Activated gamma-delta T cell (primary cell): ENCODE measurements around the gene RAP1B.
A peak's percentile ranks its signal among the peaks of the same experiment; 100 is the strongest.

ENCODE experiments used
- DNase-seq: peaks from one replicate; lab custom pipeline; 2025; lab: John Stamatoyannopoulos, UW
- total RNA-seq, 2 donors: gene quantifications; one replicate each; lab custom pipeline; 2026; lab: John Stamatoyannopoulos, UW

RAP1B gene
- total RNA-seq = 184 to 190 reads per million in 2 donors

DNA sequence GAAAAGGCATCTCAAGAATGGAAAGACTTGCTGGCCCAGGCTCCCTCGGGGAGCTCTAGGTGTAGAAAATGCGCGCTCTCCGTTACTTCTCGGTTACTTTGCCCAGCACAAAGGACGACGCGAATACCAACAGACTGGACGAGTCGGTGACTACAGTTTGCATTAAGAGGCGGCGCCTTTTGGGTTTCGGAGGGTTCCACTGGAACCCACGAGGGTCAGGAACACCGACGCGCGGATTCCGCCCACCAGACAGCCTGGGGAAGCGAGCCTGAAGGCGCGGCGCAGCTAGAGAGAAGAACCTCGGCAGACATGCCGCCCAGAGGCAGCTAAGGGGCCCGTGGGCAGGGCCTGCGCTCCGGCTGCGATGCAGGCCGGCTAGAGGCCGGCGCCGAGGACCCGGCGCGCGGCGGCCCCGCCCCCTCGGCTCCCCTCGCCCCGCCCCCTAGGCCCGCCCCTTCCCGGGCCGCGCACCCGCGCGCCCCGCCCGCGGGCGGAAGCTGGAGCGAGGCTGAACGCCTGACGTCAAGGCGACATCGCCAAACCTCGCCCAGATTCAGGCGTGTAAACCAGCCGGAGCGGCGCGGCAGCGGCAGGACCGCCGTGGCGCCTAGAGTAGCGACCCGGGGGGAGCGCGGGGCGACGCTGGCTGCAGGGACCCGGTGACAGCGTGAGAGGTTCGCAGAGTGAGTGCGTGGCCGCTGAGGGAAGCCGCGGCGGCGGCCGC lies at the start of gene RAP1B:
Gene RAP1B, plus strand, starts transcription at position 530 of the 724 bp plus-strand sequence. CDS start 37,826 bp downstream, outside the sequence.
- DNase-seq = peak; percentile 83

DNA sequence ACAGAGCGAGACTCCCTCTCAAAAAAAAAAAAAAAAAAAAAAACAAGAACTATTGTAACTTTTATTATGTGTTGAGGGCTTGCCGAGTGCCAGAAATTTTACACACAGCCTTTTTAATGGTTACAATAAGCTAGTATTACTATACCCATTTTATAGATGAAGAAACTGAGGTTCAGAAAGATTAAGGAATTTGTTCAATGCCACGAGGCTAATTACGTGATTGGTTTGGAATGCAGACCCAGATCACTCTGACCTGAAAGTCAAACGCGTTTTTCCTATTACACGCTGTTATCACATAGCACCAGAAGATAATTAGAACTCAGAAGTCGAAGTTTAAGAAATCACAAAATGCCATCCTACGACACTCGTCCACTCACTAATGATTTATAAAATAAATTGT lies 48.9 kb upstream of the RAP1B start:
- no peak for DNase-seq

DNA sequence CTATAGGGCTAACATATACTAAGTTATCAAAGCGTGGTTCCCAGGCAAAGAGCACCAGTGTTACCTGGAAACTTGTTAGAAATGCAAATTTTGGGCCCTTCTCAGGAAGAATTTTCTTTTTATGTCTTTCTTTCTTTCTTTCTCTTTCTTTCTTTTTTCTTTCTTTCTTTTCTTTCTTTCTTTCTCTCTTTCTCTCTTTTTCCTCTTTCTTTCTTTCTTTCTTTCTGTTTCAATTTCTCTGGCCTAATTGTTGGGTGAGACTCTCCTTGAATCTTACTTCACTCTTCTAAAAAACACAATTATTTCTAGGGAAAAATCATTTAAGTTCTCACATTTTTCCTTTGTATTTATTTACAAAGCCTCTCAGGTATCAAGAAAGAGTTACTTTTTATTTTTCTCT lies 46.5 kb upstream of the RAP1B start:
- no peak for DNase-seq

DNA sequence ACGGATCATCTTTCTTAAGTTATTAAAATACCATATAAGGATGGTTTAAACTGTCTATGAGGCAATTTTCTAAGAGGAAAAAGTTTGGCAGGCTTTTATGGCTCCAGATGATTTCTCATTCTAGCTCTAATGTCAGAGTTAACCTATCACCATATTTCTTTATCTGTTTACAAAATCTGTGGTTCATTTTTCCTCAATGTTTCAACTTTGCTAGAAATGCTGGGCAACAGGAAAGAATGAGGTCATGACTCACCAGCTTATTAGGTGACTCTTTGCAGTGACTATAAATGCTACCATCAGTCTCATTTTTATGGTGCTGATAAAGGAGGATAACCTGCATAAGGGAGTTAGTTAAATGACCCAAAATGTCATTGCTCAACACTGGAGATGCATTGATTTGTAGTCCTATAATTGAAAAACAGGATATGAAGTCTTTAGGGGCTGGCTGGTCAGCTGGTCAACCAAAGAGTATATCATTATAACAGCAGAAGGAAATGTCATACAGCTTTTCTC lies 45.3 kb upstream of the RAP1B start:
- DNase-seq = no peak

DNA sequence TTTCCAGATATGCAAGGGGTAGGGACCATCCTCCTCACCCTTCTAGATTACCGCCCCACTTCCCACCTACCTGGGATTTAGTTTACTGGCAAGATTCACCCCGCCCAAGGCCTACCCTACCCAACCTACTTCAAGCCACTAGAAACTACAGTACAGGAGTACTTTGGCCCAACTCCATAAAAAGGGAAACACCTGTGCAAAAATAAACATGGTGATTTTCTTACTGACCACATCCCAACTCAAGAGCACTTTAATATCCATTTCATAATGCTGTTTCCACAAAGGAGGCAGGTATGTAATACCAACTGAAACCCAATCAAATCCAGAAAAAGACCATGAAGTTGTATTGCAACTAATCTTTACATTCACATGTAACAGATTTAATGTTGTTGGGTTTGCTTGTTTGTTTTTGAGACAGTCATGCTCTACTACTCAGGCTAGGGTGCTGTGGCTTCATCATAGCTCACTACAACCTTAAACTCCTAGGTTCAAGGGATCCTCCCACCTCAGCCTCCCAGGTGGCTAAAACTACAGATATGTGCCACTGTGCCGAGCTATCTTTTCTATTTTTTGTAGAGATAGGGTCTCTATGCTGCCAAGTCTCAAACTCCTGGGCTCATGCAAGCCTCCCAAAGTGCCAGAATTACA lies 41.7 kb upstream of the RAP1B start:
- no peak for DNase-seq

GRCh38 chr12:68572661-68573060 lies 38.0 kb upstream of the RAP1B start:
- no peak for DNase-seq

- DNase-seq = no peak
Observed at GRCh38 chr12:68573406-68573805, 37.3 kb upstream of the RAP1B start.

DNA sequence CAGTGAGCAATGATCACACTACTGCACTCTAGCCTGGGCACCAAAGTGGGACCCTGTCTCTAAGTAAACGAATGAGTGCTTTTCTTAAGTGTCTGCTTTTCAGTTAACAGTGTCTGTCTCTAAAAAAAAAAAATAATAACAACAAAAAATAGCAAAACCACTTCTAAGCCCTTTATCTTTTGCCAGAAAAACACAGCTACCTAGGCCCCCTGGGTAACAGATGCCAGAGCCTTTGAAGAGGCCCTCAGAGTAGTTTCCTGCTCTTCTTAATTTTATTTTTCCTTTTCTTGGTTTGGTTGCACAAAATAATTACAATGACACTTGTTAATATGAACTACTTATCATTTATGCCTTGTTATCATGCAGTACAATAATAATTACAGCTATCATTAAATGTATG lies 32.8 kb upstream of the RAP1B start:
- DNase-seq = no peak

- DNase-seq = no peak
Observed at GRCh38 chr12:68578765-68579164, 31.9 kb upstream of the RAP1B start.

- no peak for DNase-seq
Observed at GRCh38 chr12:68579254-68579653, 31.4 kb upstream of the RAP1B start.

GRCh38 chr12:68580911-68581310 lies 29.8 kb upstream of the RAP1B start:
- DNase-seq = no peak

- DNase-seq = no peak
Observed at GRCh38 chr12:68581926-68582325, 28.8 kb upstream of the RAP1B start.

DNA sequence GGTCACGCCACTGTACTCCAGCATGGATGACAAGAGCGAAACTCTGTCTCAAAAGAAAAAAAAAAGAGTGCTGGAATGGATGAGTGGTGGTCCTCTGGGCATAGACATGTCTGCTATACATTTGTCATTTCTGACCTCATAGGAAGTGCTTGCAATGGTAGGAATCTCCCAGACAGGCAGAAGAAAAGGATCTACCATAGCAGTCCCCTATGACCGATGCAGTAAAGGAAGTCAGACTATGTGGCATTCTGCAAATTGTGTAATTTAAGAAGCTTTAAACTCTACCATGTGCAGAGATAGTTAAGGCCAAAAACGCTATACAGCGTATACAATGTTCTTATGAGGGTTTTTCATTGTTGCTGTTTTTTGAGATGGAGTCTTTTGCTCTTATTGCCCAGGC lies 24.7 kb upstream of the RAP1B start:
- DNase-seq = no peak

GRCh38 chr12:68587448-68587873 lies 23.2 kb upstream of the RAP1B start:
- DNase-seq = no peak

- DNase-seq = no peak
Observed at GRCh38 chr12:68589194-68589593, 21.5 kb upstream of the RAP1B start.

DNA sequence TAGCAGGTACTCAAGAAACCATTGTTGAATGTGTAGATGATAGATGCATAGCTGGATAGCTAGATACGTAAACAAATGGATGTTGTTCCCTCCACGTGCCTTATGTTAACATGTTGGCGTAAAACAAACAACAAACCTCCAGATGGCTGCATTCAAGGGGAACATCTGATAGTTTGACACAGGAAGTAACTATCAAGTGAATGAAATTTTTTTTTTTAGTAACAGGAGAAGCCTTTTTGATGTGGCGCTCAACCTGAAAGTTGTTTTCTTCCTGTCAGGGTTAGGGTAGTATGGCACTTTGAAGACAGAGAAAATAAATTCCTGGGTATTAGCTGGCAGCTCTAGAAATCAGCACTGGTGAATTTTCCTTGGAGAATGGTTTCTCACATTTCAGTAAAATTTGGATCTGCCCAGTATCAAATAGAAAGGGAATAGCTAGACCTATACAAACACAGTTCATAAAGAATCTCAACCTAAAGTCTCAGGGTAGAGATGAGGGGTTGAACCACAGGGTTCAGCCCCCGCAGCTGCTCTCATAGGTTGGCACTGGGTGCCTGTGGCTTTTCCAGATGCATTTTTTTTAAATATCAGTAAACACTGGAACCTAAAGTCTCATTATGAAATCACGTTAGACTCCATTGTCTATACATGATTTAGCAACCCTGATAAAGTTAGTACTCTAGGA lies 18.8 kb upstream of the RAP1B start:
- DNase-seq = no peak

DNA sequence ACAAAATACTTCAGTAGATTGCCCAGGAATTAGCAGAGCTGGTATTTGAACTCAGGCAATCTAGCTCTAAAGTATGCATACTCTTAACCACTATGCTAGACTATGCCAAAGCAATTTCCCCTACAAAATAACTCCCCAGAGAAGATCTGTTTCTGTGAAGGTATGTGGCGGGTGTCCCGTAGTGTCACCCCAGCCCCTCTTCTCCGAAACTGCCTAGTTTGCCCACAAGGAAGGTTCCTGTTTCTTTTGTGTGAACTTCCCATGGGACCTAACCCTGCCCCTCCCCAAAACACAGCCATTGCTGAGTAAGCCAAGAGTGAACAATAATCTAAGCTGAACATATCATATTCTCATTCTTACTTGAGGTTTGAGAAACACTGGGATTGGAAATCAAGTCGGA lies 15.5 kb upstream of the RAP1B start:
- no peak for DNase-seq

DNA sequence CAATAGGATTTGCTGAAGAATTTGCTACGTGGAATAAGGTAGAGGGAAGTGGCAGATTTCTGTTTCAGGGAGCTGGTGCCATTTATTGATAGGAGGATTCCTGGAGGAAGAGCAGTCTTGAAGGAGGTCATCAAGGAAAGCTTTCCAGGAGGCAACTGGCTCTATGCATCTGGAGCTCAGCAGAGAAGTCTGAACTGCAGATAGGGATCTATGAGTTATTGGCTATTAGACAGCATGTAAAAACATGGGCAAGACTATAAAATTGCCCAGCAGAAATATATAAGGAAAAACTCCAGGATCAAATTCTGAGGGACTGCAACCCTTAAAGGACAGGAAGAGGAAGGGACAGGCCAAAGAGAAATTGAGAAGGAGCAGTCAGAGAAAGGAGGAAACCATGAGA lies 8.9 kb upstream of the RAP1B start:
- no peak for DNase-seq

DNA sequence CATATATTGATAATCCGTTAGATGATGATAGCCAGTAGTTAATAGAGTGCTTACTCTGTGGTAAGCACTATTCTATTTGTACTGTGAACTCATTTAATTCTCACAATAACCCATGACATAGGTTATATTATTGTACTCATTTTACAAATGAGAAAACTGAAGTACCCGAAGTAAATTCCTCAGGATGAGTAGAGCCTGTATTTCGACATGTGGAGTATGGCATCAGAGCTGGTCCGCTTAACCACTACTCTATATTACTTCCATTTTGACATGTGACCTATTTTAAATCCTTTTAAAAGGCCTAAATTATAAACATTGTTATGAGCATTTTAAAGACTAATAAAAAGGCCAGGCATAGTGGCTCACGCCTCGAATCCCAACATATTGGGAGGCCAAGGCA lies 8.0 kb upstream of the RAP1B start:
- DNase-seq = no peak

GRCh38 chr12:68608191-68608590 lies 2.5 kb upstream of the RAP1B start:
- DNase-seq = no peak

GRCh38 chr12:68609998-68610369 lies 715 bp upstream of the RAP1B start:
- DNase-seq = no peak

- peak; percentile 46 for DNase-seq
Observed at GRCh38 chr12:68611094-68611805, 551 bp downstream of the RAP1B start.
